Testis (tissue), 2 donors: Measurements from ENCODE around the gene EMC6.

Experiments used
- POLR2A ChIP-seq: fragments of 450-650 bp; IDR thresholded peaks from one replicate; pipeline ENCODE4 v1.6.1; 2017; ENCODE audit warnings: antibody characterized with exemption, mild to moderate bottlenecking, moderate library complexity
- TF ChIP-seq, protein P1 (sequence below), 3 experiments: fragments of 450-650 bp in 2 of 3; fragments of 200-600 bp in 1 of 3; sonication (generic) in 1 of 3; IDR thresholded peaks; one replicate each; pipeline ENCODE4 v1.5.1; 2016 to 2019; ENCODE audit warnings: antibody characterized with exemption in 3 of 3, mild to moderate bottlenecking in 2 of 3, moderate library complexity in 1 of 3

DNA sequence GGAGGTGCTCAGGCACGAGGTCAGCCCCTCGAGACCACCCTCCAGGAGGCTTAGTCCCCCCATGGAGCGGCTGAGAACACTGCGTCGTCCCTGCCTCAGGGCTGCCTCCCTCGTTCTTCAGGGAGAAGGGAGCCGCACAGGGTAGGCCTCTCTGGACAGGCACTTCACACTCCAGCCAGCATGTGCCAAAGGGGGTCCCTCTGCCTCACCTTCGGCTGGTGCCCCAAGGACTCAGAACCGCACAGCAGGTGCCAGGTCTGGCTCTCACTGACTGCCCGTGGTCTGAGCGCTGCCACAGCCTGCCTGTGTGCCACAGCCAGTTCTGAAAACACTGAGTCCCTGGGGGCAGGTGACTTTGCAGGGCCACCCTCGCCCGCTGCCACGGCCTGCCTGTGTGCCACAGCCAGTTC, 20.2 kb downstream of the EMC6 start:
- TF ChIP-seq POLR2A, result no peak
- TF ChIP-seq, protein P1, sequence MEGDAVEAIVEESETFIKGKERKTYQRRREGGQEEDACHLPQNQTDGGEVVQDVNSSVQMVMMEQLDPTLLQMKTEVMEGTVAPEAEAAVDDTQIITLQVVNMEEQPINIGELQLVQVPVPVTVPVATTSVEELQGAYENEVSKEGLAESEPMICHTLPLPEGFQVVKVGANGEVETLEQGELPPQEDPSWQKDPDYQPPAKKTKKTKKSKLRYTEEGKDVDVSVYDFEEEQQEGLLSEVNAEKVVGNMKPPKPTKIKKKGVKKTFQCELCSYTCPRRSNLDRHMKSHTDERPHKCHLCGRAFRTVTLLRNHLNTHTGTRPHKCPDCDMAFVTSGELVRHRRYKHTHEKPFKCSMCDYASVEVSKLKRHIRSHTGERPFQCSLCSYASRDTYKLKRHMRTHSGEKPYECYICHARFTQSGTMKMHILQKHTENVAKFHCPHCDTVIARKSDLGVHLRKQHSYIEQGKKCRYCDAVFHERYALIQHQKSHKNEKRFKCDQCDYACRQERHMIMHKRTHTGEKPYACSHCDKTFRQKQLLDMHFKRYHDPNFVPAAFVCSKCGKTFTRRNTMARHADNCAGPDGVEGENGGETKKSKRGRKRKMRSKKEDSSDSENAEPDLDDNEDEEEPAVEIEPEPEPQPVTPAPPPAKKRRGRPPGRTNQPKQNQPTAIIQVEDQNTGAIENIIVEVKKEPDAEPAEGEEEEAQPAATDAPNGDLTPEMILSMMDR (IDR thresholded peaks at IDR 0.05), result no peak
